Chondrocyte (in vitro differentiated cells): Measurements from ENCODE around the gene KCNK2. TPM values are rescaled to one million over a fixed set of nuclear protein-coding genes. Genes with fewer than 3 reads are reported as not detected.

Experiments used
- DNase-seq: peaks from one replicate; pipeline ENCODE4 v3.0.0; 2021; ENCODE audit warnings: mixed read lengths, low spot score
- H3K27ac Mint-ChIP-seq: one replicate; pipeline ENCODE4 v1.8.0; 2021; ENCODE audit warnings: mild to moderate bottlenecking, moderate library complexity, mixed read lengths; ENCODE audit not compliant: unreplicated experiment
- H3K27me3 Mint-ChIP-seq: 2 replicates; pipeline ENCODE4 v1.8.0; 2021; ENCODE audit warnings: low read depth, mixed read lengths
- H3K36me3 Mint-ChIP-seq: 2 replicates; pipeline ENCODE4 v1.8.0; 2021; ENCODE audit warnings: low read depth, mixed read lengths
- H3K4me1 Mint-ChIP-seq: 2 replicates; pipeline ENCODE4 v1.8.0; 2021; ENCODE audit warnings: low read depth, mild to moderate bottlenecking, mixed read lengths
- H3K4me3 Mint-ChIP-seq: one replicate; pipeline ENCODE4 v1.8.0; 2021; ENCODE audit warnings: mild to moderate bottlenecking, moderate library complexity, mixed read lengths; ENCODE audit not compliant: unreplicated experiment
- H3K9me3 Mint-ChIP-seq: 2 replicates; pipeline ENCODE4 v1.8.0; 2021; ENCODE audit warnings: low read depth, mixed read lengths
- total RNA-seq: library from RNA; stranded (reverse); gene quantifications from 3 replicates; pipeline ENCODE4 v1.2.1, GENCODE V29; 2021
- TF ChIP-seq, protein P1 (sequence below): fragments of 200-600 bp; sonication (generic); IDR thresholded peaks from 2 replicates; pipeline ENCODE4 v1.5.0; 2021; ENCODE audit warnings: antibody characterized with exemption, mild to moderate bottlenecking, moderate library complexity

KCNK2 gene
- total RNA-seq, 1 donor from 2014 or later, result not detected

DNA sequence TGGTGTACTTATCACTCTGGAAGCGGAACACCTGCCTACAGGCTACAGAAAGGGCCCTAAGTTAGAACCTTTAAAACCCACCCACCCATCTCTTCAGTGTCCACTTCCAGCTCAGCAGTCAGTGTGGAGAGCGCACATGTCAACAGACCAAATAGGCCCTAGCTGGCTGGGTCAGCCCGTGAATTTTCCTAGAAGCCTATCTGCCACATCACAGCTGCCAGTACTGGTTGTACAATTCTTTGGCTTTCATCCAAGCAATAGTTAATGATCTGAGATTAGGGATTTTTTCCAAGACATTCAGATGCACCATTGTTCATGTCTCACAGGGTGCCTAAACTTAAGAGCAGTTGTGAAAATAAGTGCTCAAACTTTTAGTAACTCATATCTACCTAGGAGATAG is 197.1 kb downstream of the KCNK2 start:
- peaks cover under 1% of the 10 kb centered on the region for H3K4me1 Mint-ChIP-seq
- no peak for DNase-seq
- no peak overlapping the region for H3K27ac Mint-ChIP-seq
- H3K27me3 Mint-ChIP-seq, result peaks cover 6% of the 10 kb centered on the region
- no peaks in the 10 kb centered on the region for H3K9me3 Mint-ChIP-seq
- H3K4me3 Mint-ChIP-seq, result no peak overlapping the region
- H3K36me3 Mint-ChIP-seq, result no peaks in the 10 kb centered on the region
- TF ChIP-seq, protein P1, sequence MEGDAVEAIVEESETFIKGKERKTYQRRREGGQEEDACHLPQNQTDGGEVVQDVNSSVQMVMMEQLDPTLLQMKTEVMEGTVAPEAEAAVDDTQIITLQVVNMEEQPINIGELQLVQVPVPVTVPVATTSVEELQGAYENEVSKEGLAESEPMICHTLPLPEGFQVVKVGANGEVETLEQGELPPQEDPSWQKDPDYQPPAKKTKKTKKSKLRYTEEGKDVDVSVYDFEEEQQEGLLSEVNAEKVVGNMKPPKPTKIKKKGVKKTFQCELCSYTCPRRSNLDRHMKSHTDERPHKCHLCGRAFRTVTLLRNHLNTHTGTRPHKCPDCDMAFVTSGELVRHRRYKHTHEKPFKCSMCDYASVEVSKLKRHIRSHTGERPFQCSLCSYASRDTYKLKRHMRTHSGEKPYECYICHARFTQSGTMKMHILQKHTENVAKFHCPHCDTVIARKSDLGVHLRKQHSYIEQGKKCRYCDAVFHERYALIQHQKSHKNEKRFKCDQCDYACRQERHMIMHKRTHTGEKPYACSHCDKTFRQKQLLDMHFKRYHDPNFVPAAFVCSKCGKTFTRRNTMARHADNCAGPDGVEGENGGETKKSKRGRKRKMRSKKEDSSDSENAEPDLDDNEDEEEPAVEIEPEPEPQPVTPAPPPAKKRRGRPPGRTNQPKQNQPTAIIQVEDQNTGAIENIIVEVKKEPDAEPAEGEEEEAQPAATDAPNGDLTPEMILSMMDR, result no peak

DNA sequence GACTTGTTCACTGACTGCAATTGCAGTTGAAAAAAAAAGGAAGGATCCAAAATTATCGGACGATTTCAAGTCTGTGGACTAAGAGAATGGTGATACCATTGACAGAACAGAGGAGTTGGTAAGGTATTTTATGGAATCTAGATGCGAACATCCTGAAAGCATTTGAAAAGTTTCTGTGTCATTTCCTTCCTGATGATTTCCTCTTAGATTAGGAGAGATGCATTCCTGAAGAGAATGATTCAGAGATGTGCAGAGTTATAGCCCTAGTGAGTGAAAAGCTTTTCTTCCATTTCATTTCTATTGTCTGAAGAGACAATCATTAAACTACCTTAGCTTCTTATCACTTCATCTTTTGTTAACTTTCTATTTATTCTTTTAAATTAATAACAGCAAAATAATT is 200.0 kb downstream of the KCNK2 start:
- DNase-seq, result no peak
- Mint-ChIP-seq H3K9me3 (no peaks in the 10 kb centered on the region), H3K27ac (no peak overlapping the region), H3K4me1 (no peaks in the 10 kb centered on the region), H3K27me3 (peaks cover 4% of the 10 kb centered on the region), H3K36me3 (no peaks in the 10 kb centered on the region), H3K4me3 (no peak overlapping the region)
- TF ChIP-seq, protein P1, result no peak

DNA sequence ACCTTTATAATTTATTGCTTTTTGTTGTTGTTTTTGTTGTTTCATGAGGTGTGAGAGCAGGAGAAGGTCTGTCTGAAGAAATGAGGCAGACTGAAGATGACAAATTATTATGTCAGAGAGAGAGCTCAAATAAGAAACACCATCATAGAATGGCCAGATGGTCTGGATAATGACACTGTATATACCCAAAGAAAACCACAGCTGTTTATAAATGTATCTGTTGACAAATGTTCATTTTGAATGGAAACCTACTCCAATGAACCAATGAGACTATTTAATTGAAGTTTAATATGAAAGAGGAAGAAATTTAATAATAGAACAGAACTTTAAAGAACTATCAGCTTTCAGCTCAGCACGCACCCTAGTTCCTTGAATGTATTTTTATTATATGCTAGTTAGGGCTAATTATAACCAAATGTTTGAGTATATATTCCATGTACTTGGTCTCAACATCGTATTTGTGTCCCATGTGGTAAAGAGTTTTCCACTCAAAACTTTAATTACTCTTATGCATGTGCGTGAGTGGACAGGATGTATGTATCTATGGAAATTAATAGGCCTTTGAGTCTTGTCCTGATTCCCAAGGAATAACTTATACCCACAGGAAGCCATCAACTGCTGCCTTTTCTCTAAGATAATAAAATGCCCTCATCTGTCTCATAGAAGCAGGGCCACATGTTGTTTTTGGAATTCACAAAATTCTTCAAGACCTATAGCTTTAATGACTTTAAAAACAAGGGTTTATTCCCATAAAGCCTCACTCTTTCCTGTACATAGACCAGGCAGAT is 202.7 kb downstream of the KCNK2 start:
- no peak overlapping the region for H3K4me3 Mint-ChIP-seq
- H3K27ac Mint-ChIP-seq, result no peak overlapping the region
- TF ChIP-seq, protein P1, result no peak
- DNase-seq, result no peak
- H3K27me3 Mint-ChIP-seq, result peaks cover 4% of the 10 kb centered on the region
- no peaks in the 10 kb centered on the region for H3K9me3 Mint-ChIP-seq
- H3K36me3 Mint-ChIP-seq, result no peaks in the 10 kb centered on the region
- no peaks in the 10 kb centered on the region for H3K4me1 Mint-ChIP-seq
